Dermis blood vessel endothelial cell (primary cell): ENCODE data around the gene NFATC3. TPM values are rescaled to one million over a fixed set of nuclear protein-coding genes. Genes with fewer than 3 reads are reported as not detected.

ENCODE experiments used
- DNase-seq: peaks from one replicate; pipeline ENCODE4 v3.0.0; 2010
- total RNA-seq: library from RNA; depleted of rRNA; stranded (reverse); fragments of >200 nt; gene quantifications from 2 replicates; pipeline ENCODE4 v1.2.3, GENCODE V29; 2014

Gene NFATC3
- total RNA-seq, 1 donor from 2014 or later: 14.1 TPM

DNA sequence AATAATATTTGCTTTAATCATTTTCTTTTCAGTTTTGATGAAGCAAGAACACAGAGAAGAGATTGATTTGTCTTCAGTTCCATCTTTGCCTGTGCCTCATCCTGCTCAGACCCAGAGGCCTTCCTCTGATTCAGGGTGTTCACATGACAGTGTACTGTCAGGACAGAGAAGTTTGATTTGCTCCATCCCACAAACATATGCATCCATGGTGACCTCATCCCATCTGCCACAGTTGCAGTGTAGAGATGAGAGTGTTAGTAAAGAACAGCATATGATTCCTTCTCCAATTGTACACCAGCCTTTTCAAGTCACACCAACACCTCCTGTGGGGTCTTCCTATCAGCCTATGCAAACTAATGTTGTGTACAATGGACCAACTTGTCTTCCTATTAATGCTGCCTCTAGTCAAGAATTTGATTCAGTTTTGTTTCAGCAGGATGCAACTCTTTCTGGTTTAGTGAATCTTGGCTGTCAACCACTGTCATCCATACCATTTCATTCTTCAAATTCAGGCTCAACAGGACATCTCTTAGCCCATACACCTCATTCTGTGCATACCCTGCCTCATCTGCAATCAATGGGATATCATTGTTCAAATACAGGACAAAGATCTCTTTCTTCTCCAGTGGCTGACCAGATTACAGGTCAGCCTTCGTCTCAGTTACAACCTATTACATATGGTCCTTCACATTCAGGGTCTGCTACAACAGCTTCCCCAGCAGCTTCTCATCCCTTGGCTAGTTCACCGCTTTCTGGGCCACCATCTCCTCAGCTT is 105.8 kb downstream of the NFATC3 start:
- DNase-seq: no peak

DNA sequence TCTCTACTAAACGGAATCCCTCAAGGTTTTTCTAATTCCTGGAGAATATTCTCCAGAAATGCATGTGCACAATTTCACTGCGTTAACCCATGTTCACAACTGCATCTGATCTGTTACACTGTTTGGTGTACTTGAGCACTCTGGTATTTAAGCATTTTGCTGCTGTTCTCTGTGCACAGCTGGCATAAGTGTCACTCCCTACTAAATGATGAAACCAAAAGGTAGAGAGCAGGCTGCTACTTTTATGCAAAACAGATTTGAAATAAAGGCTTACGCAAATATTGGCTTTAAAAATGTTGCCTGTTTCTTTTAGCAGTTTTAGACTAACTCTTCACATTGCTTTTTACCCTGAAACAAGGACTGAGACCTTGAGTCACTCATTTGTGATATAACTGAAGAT is 109.1 kb downstream of the NFATC3 start:
- no peak for DNase-seq

DNA sequence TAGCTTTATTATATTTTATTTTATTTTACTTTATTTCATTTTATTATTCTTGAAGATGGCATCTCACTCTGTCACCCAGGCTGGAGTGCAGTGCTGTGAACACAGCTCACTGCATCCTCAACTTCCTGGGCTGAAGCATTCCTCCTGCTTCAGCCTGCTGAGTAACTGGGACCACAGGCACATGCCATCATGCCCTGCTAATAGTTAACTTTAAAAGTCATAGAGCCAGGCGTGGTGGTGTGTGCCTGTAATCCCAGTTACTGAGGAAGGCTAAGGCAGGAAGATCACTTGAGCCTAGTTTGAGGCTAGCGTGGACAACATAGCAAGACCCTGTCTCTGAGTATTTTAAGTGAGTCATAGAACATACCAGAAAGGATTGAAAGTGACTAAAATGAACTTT is 112.1 kb downstream of the NFATC3 start:
- no peak for DNase-seq

DNA sequence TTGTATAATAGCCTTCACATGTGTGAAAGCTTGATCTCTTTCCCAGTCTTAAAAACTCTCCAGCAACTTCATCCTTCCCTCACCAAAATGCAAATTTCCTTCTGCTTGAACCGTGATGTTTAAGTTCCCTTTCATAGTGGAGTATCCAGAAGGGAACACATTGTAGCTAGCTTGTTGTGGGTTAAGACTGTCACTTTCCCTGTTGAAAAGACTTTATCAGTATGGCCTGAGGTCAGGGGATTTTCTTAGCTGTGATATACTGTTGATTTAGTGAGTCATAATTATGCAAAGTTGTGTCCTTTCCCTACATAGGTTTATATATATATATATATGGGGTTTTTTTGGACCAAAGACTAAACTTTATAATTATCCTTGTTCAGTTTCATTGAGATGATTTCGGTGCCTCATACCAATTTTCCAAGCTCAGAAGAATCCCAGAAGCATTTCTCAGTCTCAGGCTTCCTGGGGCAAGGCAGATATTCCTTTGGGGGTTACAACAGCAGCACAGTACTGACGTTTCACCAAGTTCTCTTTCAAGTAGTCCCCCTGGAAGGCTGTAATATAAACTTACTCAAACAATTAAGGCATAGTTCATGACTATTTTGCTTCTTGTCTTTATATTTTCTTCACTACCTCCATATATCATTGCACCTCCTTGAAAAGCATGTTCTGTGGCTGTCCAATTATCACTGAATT is 115.1 kb downstream of the NFATC3 start:
- peak; percentile 41 for DNase-seq

DNA sequence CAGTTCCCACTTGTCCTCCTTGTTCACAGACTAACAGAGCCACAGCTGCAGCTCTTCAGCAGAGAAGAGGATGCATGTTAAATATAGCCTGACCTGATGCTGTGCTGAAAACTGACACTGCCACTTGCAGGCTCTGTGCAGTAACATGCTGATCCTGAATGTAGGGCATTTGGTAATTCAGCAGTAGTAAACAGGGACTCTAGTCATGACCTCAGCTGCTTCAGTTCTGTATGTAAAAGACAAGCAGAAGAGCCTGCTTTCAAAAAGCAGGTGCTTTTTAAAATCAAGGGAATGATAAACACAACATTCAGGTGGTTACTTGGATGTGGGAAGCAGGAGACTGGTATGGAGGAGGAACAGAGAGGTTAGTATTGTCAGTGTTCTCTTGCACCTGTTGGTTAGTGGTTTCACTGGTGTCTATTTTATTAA is 116.9 kb downstream of the NFATC3 start:
- no peak for DNase-seq

DNA sequence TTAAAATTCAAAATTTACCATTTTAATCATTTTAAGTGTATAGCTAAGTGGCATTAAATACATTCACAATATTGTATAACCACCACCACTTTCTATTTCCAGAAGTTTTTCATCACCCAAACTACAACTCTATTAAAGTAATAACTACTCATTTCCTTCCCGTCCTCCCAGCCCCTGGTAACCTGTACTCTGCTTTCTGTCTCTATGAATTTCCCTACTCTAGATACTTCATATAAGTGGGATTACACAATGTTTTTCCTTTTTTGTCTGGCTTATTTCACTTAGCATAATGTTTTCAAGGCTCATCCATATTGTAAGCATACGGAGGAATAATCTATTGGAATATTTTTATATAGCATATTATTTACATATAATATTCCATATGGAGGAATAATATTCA is 121.1 kb downstream of the NFATC3 start:
- DNase-seq: peak; percentile 50

DNA sequence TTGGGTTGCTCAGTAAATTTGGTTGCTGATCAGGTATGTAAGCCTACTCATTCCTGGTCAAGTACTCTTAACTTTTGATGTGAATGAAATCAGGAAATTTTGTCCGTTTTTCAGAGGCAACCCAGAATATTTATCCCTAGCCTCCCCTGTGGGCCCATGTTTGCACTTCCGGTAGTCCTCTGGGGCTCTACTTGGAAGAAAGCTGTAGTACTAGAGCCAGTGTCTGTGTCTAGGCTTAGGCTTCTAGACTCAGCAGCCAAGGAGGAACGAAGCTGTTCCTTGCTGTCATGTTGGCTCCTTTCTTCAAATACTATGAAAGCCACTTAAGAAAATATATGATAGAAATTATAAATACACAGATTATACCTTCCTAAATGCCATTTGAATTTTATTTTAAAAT is 129.6 kb downstream of the NFATC3 start:
- DNase-seq: no peak

DNA sequence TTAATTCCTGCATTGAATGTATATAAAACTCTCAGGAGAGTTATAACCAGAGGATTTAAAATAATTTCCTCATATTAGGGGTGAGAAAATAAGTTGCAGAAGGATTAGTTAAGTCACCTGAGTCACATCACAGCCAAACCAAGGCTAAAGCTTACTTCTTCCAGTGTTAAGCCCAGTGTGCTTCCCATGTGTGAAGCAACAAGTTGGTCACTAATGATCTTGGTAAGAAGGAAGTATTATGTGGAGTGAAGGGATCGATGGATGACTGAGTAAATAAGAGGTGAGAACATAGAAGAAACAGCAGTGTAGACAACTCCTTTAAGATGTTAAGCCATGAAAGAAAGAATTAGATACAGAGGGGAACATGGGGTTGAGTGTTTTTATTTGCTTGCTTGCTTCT is 130.1 kb downstream of the NFATC3 start:
- DNase-seq: no peak

DNA sequence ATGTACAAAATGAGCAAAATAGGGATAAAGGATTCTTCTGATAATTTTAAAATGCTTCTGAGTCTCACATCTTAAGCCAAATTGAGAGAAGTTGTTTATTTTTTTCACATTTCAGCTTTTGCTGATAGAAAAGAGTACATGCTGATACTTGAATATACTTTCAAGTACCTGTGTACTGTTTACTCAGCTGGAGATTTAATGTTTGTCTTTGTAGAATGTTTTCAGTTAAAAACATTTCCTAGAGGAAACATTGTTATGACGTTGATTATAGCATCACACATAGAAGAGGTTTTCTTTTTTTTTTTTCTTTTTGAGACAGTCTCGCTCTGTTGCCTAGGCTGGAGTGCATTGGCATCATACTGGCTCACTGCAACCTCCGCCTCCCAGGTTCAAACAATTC is 131.1 kb downstream of the NFATC3 start:
- DNase-seq: no peak

DNA sequence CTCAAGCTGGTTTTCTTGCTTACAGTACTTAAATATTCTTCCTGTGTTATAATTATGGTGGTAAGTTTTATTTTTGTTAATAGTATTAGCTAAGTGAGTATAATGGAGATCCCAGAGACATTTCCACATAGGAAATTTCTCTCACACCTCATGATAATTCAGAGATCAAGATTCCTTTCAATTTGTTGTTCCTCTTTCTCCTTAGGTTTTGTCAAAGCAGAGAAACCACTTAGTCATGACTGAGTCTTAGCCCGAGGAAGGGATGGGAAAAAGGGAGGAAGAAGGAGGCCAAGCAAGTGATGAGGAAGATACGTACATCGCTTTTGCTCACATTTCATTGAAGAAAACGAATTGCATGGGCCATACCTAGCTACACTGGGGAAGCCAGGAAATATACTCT is 132.3 kb downstream of the NFATC3 start:
- no peak for DNase-seq

DNA sequence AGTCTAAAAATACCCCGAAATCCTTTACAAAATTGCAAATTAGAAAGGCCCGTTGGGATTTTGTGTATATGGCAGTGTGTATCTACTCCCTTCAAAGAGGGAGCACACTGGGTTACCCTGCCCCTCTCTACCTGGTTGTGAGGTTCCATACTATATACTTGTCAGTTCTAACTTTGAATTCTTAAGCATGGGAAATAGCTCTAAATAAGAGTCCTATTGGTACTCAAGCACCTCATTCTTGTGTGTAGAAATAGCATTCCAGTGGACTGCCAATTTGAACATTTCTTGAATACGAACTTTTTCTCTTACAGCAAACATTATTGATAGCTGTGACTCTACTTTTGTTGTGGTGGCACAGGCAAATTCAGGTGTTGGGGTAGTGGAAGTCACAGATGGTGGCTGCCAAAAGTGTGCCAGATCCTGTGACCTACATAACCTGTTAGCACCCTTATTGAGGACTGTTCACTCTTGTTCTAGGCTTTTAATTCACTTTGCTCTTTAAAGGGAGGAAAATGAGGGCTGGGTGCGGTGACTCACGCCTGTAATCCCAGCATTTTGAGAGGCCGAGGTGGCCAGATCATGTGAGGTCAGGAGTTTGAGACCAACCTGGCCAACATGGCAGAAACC is 134.7 kb downstream of the NFATC3 start:
- no peak for DNase-seq

DNA sequence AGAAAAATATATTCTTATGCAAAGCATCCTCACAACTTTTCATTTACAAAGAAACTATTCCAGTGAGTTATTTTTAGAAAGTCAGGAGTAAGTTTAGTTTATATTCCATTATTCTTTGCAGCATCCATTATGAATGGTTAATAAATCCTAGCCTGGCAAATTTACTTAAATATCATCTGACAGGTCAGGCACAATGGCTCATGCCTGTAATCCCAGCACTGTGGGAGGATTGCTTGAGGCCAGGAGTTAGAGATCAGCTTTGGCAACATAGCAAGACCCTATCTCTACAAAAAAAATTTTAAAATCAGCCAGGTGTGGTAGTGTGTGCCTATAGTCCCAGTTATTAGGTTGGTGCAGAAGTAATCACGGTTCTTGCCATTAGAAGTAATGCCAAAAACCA is 137.9 kb downstream of the NFATC3 start:
- DNase-seq: no peak

DNA sequence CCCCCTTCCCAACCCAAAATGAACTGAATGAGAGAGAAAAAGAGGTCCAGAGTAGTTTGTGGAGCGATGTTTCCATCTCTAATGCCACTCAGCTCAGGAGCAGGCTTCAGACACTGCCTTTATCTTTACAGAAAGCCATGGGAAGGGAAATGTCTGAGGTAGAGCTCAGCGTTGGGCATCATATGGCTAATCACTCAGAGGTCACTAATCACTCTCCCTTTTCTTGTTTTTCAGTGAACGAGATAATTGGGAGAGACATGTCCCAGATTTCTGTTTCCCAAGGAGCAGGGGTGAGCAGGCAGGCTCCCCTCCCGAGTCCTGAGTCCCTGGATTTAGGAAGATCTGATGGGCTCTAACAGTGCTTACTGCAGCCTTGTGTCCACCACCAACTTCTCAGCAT is 140.9 kb downstream of the NFATC3 start:
- no peak for DNase-seq

DNA sequence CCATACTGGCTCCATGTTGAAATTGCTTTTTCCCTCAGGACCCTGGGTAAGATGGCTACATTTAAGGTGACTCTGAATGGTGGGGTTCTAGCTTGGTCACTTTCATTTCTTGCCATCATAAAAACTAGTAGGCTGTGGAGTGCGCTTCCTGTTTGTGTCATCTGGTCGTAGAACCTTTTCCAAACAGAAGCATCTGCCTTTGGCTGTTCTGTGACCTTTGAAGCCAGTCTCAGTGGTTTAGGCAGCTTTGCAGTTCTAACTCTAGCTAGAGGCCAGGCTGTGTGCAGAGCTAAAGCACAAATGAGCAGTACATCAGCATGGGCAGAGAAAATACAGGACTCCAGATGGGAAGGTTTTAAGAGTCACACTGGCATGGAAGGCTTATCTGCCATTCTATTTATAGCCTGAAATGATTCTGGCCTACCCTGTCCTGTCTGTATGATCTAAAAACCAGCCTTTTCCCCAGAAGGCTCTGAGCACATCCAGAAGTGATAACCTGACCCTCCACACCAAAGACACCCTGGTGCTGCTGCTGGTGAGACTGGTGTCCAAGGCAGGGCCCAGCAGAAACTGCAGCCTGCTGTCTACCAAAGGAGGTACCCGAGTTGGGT is 142.1 kb downstream of the NFATC3 start:
- DNase-seq: no peak

DNA sequence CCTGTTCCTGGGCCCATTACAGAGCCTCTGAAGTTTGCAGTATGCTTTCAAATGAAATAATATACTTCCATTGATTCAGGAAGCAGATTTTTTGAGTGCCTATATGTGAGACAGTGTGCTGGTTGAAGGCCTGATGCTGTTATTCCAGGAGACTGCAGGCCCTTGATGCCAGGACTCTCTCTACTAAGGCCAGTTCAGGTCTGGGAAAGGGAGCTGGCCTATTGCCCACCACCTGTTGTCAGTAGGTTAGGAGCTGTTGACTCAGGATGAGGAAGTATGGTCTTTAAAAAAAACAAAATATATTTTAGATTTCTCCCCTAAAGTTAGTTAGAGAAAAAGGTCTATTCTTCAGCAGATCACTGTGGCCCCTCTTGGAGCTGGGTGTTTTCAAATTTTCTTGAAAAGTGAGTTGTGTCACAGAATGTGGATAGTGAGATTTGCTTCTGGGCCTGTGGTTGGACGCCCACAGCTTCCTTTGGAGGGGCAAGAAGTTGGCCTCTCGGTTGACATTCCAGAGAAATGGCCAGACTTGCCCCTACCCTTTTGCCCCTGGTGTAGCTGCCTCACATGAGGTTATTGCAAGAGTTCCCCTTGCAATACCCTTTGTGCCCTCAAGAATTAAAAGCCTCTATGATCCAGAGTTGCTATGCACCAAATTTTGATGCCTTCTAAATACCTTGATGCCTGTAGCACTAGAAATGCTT is 142.8 kb downstream of the NFATC3 start:
- DNase-seq: peak; percentile 37

DNA sequence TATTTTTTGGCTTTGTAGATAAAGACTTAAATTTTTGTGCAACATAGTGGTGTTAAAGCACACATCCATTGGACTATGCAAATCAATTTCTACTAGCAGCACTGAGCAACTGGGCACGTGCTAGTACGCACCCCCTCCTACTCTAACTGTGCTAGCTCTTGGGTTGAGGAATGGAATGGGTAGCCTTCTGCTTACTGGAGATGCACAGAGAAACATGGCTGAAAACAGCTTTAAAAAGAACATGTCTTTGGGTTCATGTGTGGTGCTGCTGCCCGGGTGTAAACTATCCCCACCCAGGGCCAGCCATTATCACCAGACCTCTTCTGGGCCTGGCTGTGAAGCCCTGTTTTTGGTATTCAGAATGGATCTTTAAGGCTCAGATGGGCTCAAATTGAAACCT is 143.5 kb downstream of the NFATC3 start:
- DNase-seq: no peak

DNA sequence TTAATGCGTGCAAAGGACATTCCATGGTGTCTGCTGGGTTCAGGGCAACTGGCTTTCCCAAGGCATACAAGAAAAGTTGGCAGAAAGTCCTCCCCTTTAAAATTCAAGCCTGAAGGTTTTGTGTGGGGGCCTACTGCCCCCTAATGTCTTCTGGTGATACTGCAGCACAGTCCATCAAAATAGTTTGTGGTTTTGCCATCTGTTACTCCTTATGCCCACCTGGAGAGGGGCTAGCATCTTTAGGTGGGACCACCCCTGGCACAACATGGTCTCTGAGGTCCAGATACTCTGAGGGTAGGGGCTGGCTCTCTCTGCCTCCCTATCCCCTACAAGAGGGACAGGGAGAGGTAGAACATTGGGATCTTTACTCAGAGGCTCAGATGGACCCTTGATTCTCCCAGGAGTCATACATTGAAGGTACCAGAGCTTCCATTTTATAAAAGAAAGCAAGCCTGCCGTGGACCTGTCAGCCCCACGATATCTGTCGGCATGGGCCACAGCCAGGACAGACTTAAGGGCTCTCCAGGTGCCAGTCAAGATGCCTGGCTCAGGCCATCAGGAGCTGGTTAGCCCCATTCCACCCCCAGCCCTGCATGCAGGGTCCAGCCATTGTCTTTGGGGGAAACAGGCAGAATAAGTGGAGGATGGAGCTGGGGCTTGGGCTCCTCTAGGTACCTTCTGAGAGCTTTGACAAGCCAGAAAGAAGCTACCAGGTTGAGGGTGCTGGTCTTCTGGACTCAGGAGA is 144.4 kb downstream of the NFATC3 start:
- DNase-seq: peak; percentile 73

DNA sequence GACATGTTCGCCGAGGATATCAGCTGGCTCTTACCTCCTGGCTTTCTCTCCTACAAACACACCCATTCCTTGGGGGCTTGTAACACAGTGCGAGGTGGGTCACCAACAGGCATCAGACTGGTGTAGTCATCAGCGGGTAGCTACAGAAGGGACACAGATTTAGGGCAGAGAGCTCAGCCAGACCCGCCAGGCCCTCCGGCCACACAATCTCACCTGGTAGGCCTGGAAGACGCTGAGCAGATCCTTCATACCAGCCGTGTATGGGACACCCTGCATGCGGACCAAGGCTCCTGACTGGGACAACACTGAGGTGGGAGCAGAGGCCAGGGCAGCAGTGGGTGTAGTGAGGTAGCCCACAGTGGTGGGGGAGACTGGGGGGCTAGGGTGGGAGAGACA is 145.0 kb downstream of the NFATC3 start:
- DNase-seq: no peak

DNA sequence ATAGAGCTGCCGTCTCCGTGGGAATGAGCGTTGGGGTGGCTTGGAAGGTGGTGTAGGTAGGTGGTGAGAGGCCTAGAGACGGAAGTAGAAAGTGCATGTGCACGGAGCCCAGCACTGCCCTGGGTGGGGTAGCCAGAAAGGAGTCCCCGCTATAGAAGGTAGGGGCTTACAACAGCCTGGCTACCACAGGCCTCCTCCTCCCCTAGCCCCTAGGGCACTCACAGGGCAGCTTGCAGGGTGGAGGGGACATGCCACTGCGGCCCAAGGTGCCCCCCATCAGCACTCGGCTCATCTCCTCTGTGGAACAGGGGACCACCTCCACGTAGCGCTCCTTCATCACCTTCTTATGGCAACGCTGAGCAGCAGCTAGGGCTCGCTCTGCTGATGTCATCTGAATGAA is 145.8 kb downstream of the NFATC3 start:
- no peak for DNase-seq

DNA sequence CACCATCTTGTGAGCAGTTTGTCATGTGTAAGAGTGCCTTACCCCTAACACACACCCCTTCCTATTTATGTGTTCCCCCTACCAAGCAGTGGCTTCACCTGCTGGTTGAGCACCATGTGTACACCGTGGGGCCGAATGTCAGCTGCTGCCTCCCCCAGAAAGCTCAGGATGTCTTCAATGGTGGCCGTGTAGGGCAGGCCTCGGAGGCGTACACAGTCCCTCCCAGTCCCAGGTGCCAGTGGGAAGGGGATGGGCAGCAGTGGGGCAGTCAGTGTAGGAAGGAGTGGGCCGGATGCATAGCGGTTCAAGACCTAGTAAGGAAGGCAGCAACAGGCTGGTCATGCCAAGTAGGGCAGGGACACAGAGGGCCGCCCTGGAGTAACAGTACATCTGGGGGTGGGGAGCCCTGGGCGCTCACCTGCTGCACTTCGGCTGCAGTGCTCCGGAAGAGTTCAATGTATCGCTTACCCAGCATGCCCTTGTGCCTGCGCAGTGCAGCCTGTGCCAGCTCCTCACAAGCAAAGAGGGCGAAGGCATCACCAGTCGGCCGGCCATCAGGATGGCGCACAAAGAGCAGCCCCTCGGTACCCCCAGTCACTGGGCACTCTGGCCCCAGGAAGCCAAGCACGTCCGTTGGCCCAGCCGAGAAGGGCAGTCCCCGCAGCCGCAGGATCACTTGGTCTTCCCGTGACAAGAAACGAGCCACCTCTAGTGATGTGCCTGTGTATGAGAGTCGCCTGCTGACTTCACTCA is 146.4 kb downstream of the NFATC3 start:
- no peak for DNase-seq

DNA sequence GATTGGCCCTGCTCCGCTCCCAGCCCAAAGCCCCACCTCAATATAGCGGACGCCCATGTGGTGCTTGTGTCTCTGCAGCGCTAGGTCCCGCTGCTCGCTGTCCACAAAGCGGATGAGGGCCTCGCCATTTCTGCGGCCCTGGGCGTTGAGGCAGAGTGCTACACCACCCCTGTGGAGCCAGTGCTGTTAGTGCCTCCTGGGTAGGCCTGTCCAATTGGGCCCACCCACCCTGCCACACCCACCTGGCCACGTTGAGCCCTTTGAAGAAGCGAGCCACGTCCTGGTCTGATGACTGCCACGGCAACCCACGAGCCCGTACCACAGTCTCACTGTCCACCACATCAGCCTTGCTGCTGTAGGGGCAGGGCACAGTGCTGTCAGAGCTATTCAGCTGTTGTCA is 147.2 kb downstream of the NFATC3 start:
- DNase-seq: no peak
